Astrocyte (in vitro differentiated cells and primary cell): ENCODE results near the gene THAP5. TPM values are rescaled to one million over a fixed set of nuclear protein-coding genes. Genes with fewer than 3 reads are reported as not detected.
"Not testable (repeated sequence)": the region's sequence is repeated elsewhere in the genome, so short reads cannot be mapped to it uniquely, and the experiment has no call there.

Experiments used
- DNase-seq: peaks from one replicate; pipeline ENCODE4 v3.0.0-alpha.2; 2010; ENCODE audit warnings: low read depth
- FAIRE-seq: peaks from 2 replicates; lab custom pipeline; 2011; peaks lifted over from hg19 to GRCh38; lab: Jason Lieb, UNC
- H2AFZ ChIP-seq: 2 replicates; pipeline ENCODE4 v1.6.0; 2012; ENCODE audit warnings: low read depth, low read length, inconsistent platforms
- H3K27ac ChIP-seq: 2 replicates; pipeline ENCODE4 v1.5.1; 2011; ENCODE audit warnings: low read depth, low read length, inconsistent platforms
- H3K27me3 ChIP-seq: 2 replicates; pipeline ENCODE4 v1.6.0; 2011; ENCODE audit warnings: low read length, inconsistent platforms; ENCODE audit not compliant: insufficient read depth
- H3K36me3 ChIP-seq: 2 replicates; pipeline ENCODE4 v1.5.1; 2011; ENCODE audit warnings: low read length, inconsistent platforms; ENCODE audit not compliant: insufficient read depth
- H3K4me1 ChIP-seq: 2 replicates; pipeline ENCODE4 v1.5.1; 2011; ENCODE audit warnings: low read length, inconsistent platforms; ENCODE audit not compliant: insufficient read depth
- H3K4me2 ChIP-seq: 2 replicates; pipeline ENCODE4 v1.6.0; 2012; ENCODE audit warnings: low read length, inconsistent platforms
- H3K4me3 ChIP-seq: 2 replicates; pipeline ENCODE4 v1.5.1; 2011; ENCODE audit warnings: low read depth, mild to moderate bottlenecking, low read length, inconsistent platforms; ENCODE audit not compliant: insufficient read depth
- H3K79me2 ChIP-seq: 2 replicates; pipeline ENCODE4 v1.6.0; 2012; ENCODE audit warnings: mild to moderate bottlenecking, low read length, inconsistent platforms; ENCODE audit not compliant: insufficient read depth
- H3K9ac ChIP-seq: 2 replicates; pipeline ENCODE4 v1.6.0; 2012; ENCODE audit warnings: mild to moderate bottlenecking, low read length, inconsistent platforms
- H3K9me3 ChIP-seq: 2 replicates; pipeline ENCODE4 v1.5.1; 2012; ENCODE audit warnings: low read depth, mild to moderate bottlenecking, low read length, inconsistent platforms; ENCODE audit not compliant: insufficient read depth
- H4K20me1 ChIP-seq: 2 replicates; pipeline ENCODE4 v1.6.0; 2012; ENCODE audit warnings: low read length, inconsistent platforms; ENCODE audit not compliant: insufficient read depth
- H3K27ac Mint-ChIP-seq: one replicate; pipeline ENCODE4 v1.8.0; 2021; ENCODE audit warnings: mild to moderate bottlenecking, mixed read lengths; ENCODE audit not compliant: unreplicated experiment
- H3K27me3 Mint-ChIP-seq: one replicate; pipeline ENCODE4 v1.8.0; 2021; ENCODE audit warnings: low read depth, mixed read lengths; ENCODE audit not compliant: unreplicated experiment
- H3K36me3 Mint-ChIP-seq: one replicate; pipeline ENCODE4 v1.8.0; 2021; ENCODE audit warnings: low read depth, mixed read lengths; ENCODE audit not compliant: unreplicated experiment
- H3K4me1 Mint-ChIP-seq: one replicate; pipeline ENCODE4 v1.8.0; 2021; ENCODE audit warnings: low read depth, mixed read lengths; ENCODE audit not compliant: unreplicated experiment
- H3K4me3 Mint-ChIP-seq: one replicate; pipeline ENCODE4 v1.8.0; 2021; ENCODE audit warnings: mild to moderate bottlenecking, moderate library complexity, mixed read lengths; ENCODE audit not compliant: unreplicated experiment
- H3K9me3 Mint-ChIP-seq: one replicate; pipeline ENCODE4 v1.8.0; 2021; ENCODE audit warnings: mild to moderate bottlenecking, mixed read lengths; ENCODE audit not compliant: unreplicated experiment
- EZH2 ChIP-seq: IDR thresholded peaks from 2 replicates; pipeline ENCODE4 v1.6.1; 2012; ENCODE audit warnings: mild to moderate bottlenecking, low read length, inconsistent platforms; ENCODE audit not compliant: insufficient read depth
- total RNA-seq: library from RNA; stranded (reverse); gene quantifications from 2 replicates; pipeline ENCODE4 v1.2.1, GENCODE V29; 2021
- TF ChIP-seq, protein P1 (sequence below): IDR thresholded peaks from 2 replicates; pipeline ENCODE4 v1.5.1; 2011; ENCODE audit warnings: low read depth, mild to moderate bottlenecking, inconsistent platforms, low read length, moderate library complexity; ENCODE audit not compliant: insufficient read depth

Gene THAP5
- total RNA-seq, 1 donor from 2014 or later, result 18.8 TPM

DNA sequence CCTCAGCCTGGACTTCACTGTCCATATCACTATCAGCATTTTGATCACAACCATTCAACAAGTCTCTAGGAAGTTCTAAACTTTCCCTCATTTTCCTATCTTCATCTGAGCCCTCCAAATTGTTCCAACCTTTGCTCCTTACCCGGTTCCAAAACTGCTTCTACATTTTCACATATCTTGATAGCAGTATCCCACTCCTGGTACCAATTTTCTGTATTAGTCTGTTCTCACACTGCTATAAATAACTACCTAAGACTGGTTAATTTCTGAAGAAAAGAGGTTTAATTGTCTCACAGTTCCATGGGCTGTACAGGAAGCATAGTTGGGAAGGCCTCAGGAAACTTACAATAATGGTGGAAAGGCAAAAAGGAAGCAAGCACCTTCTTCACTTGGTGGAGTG lies 11.9 kb downstream of the THAP5 start:
- H3K27ac Mint-ChIP-seq, result no peak overlapping the region
- no peak for DNase-seq
- H3K9ac ChIP-seq, result no peak overlapping the region
- peaks cover 3% of the 10 kb centered on the region for H3K9me3 ChIP-seq
- H3K27me3 ChIP-seq, result no peaks in the 10 kb centered on the region
- no peak for FAIRE-seq
- H3K36me3 Mint-ChIP-seq, result peaks cover 17% of the 10 kb centered on the region
- no peaks in the 10 kb centered on the region for H3K36me3 ChIP-seq
- TF ChIP-seq, protein P1, sequence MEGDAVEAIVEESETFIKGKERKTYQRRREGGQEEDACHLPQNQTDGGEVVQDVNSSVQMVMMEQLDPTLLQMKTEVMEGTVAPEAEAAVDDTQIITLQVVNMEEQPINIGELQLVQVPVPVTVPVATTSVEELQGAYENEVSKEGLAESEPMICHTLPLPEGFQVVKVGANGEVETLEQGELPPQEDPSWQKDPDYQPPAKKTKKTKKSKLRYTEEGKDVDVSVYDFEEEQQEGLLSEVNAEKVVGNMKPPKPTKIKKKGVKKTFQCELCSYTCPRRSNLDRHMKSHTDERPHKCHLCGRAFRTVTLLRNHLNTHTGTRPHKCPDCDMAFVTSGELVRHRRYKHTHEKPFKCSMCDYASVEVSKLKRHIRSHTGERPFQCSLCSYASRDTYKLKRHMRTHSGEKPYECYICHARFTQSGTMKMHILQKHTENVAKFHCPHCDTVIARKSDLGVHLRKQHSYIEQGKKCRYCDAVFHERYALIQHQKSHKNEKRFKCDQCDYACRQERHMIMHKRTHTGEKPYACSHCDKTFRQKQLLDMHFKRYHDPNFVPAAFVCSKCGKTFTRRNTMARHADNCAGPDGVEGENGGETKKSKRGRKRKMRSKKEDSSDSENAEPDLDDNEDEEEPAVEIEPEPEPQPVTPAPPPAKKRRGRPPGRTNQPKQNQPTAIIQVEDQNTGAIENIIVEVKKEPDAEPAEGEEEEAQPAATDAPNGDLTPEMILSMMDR, result no peak
- TF ChIP-seq EZH2, result no peak
- no peaks in the 10 kb centered on the region for H3K27me3 Mint-ChIP-seq
- H3K4me1 Mint-ChIP-seq, result peaks cover 10% of the 10 kb centered on the region
- peaks cover 14% of the 10 kb centered on the region for H3K9me3 Mint-ChIP-seq
- no peak overlapping the region for H3K27ac ChIP-seq
- H4K20me1 ChIP-seq, result no peaks in the 10 kb centered on the region
- no peak overlapping the region for H2AFZ ChIP-seq
- no peaks in the 10 kb centered on the region for H3K4me1 ChIP-seq
- no peak overlapping the region for H3K4me3 Mint-ChIP-seq
- H3K79me2 ChIP-seq, result no peaks in the 10 kb centered on the region
- H3K4me2 ChIP-seq, result no peak overlapping the region
- no peak overlapping the region for H3K4me3 ChIP-seq

DNA sequence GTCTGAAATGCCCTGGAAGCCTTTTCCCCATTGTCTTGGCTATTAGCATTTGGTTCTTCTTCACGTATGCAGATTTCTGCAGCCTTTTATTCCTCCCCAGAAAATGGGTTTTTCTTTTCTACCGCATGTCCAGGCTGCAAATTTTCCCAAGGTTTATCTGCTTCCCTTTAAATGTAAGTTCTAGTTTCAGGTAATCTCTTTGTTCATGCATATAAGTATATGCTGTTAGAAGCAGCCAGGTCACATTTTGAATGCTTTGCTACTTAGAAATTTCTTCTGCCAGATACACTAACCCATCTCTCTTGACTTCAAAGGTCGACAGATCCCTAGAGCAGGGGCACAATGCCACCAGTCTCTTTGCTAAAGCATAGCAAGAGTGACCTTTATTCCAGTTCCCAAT lies 12.3 kb downstream of the THAP5 start:
- no peaks in the 10 kb centered on the region for H4K20me1 ChIP-seq
- H3K4me3 Mint-ChIP-seq, result no peak overlapping the region

DNA sequence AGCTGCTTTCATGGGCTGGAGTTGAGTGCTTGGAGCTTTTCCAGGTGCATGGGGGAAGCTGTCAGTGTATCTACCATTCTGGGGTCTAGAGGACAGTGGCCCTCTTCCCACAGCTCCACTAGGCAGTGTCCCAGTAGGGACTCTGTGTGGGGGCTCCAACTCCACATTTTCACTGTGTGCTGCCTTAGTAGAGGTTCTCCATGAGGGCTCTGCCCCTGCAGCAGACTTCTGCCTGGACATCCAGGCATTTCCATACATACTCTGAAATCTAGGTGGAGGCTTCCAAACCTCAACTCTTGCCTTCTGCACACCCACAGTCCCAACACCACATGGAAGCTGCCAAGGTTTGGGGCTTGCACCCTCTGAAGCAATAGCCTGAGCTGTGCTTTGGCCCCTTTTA lies 12.8 kb downstream of the THAP5 start:
- Mint-ChIP-seq H3K36me3 (peaks cover 17% of the 10 kb centered on the region), H3K9me3 (peaks cover 14% of the 10 kb centered on the region)
- H2AFZ ChIP-seq, H3K4me1 ChIP-seq, H3K27ac ChIP-seq, H3K36me3 ChIP-seq, H3K27me3 ChIP-seq, H3K79me2 ChIP-seq, H4K20me1 ChIP-seq, H3K4me3 ChIP-seq, FAIRE-seq, H3K9me3 ChIP-seq, H3K4me2 ChIP-seq, H3K4me1 Mint-ChIP-seq, H3K27me3 Mint-ChIP-seq, H3K9ac ChIP-seq, H3K4me3 Mint-ChIP-seq, DNase-seq, H3K27ac Mint-ChIP-seq: not testable (repeated sequence)

More for the DNA sequence above, 12.3 kb downstream of the THAP5 start:
- no peaks in the 10 kb centered on the region for H3K27me3 ChIP-seq
- H3K9me3 ChIP-seq, result peaks cover 3% of the 10 kb centered on the region
- FAIRE-seq (no peak), DNase-seq (no peak)
- H3K4me1 Mint-ChIP-seq, result peaks cover 10% of the 10 kb centered on the region
- H3K36me3 Mint-ChIP-seq, result peaks cover 17% of the 10 kb centered on the region
- H3K9ac ChIP-seq, result no peak overlapping the region
- no peak overlapping the region for H3K27ac ChIP-seq
- H3K27me3 Mint-ChIP-seq, result no peaks in the 10 kb centered on the region
- no peaks in the 10 kb centered on the region for H3K79me2 ChIP-seq
- no peak for TF ChIP-seq EZH2
- TF ChIP-seq, protein P1, result no peak
- H3K36me3 ChIP-seq, result no peaks in the 10 kb centered on the region
- H3K4me1 ChIP-seq, result no peaks in the 10 kb centered on the region
- H3K4me2 ChIP-seq, result no peak overlapping the region
- H3K4me3 ChIP-seq, result no peak overlapping the region
- no peak overlapping the region for H2AFZ ChIP-seq
- no peak overlapping the region for H3K27ac Mint-ChIP-seq
- H3K9me3 Mint-ChIP-seq, result peaks cover 14% of the 10 kb centered on the region

DNA sequence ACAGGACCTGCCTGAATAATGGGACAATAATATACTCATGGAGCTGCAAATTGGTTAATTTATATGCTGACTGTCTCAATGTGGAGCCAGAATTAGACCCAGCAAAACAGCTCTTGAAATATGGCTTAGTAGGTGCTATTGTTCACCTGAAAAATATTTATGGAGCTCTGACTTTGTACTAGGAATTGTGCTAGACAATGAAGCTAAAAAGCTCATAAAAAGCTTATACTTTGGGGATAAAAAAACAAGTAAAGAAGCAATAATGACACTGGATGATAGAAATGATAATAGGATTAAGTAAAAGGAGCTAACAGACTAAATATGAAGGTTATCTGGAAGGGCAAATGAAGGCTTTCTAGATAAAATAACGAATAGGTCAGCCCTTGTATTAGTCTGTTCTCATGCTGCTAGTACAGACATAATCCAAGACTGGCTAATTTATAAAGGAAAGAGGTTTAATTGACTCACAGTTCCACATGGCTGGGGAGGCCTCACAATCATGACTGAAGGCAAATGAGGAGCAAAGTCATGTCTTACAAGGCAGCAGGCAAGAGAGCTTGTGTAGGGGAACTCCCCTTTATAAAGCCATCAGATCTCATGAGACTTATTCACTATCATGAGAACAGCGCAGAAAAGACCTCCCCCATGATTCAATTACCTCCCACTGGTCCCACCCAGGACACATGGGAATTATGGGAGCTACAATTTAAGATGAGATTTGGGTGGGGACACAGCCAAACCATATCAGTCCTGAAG lies 21.2 kb downstream of the THAP5 start:
- not testable (repeated sequence) for H3K36me3 Mint-ChIP-seq, H3K4me2 ChIP-seq, H3K4me3 Mint-ChIP-seq, H3K27ac ChIP-seq, H3K27me3 ChIP-seq, DNase-seq, H3K36me3 ChIP-seq, H3K4me1 Mint-ChIP-seq, H3K9me3 ChIP-seq, H3K27me3 Mint-ChIP-seq, H4K20me1 ChIP-seq, H3K9me3 Mint-ChIP-seq, H3K4me1 ChIP-seq, H2AFZ ChIP-seq, H3K27ac Mint-ChIP-seq, H3K9ac ChIP-seq, H3K4me3 ChIP-seq, FAIRE-seq, H3K79me2 ChIP-seq
